A549 (cell line): ENCODE measurements around the gene DACH2. TPM values are rescaled to one million over a fixed set of nuclear protein-coding genes. Genes with fewer than 3 reads are reported as not detected.

Source experiments
- ATAC-seq, 2 experiments: fragments of 200-7000 bp in 1 of 2; fragments of >200 bp in 1 of 2; cut with Nextera tagmentation in 1 of 2; cut with Tn5 transposase in 1 of 2; 3 replicates each; pipeline versions ENCODE4 v1.8.0 to v1.9.1; 2018 to 2020; ENCODE audit warnings: mild to moderate bottlenecking in 1 of 2, moderate library complexity in 1 of 2
- CTCF ChIA-PET: fragments of 300-600 bp; sonication (Branson Sonifier 250); formaldehyde crosslinking; extraction: SDS; loops from one replicate; lab custom pipeline; 2021; ENCODE audit warnings: antibody characterized with exemption, inconsistent platforms; lab: Yijun Ruan, JAX
- POLR2A ChIA-PET: fragments of 350-600 bp; formaldehyde crosslinking; extraction: SDS; loops from one replicate; lab custom pipeline; 2021; ENCODE audit warnings: antibody characterized with exemption, inconsistent platforms; lab: Yijun Ruan, JAX
- DNase-seq, 2 experiments: peaks; one replicate each; pipeline versions ENCODE4 v3.0.0 to v3.0.0-alpha.2; 2011 to 2016; ENCODE audit warnings: low read depth in 1 of 2, low spot score in 1 of 2
- FAIRE-seq: peaks from 2 replicates; lab custom pipeline; 2011; peaks lifted over from hg19 to GRCh38; lab: Jason Lieb, UNC
- H3K27ac ChIP-seq, 2 experiments: fragments of >200 bp; sonication (Bioruptor Twin); formaldehyde crosslinking; 3 replicates each; pipeline ENCODE4 v1.5.1; 2016 to 2017
- H3K4me1 ChIP-seq: fragments of >200 bp; sonication (Bioruptor Twin); formaldehyde crosslinking; 3 replicates; pipeline ENCODE4 v1.6.1; 2016
- H3K4me2 ChIP-seq: fragments of >200 bp; sonication (Bioruptor Twin); formaldehyde crosslinking; 3 replicates; pipeline ENCODE4 v1.6.1; 2016
- H3K4me3 ChIP-seq: fragments of >200 bp; sonication (Bioruptor Twin); formaldehyde crosslinking; 3 replicates; pipeline ENCODE4 v1.5.1; 2016
- H3K9me3 ChIP-seq: fragments of >200 bp; sonication (Bioruptor Twin); formaldehyde crosslinking; 3 replicates; pipeline ENCODE4 v1.6.1; 2016
- CBX2 ChIP-seq: fragments of 200-600 bp; sonication (generic); IDR thresholded peaks from 2 replicates; pipeline ENCODE4 v1.6.1; 2016; ENCODE audit warnings: low read depth, mild to moderate bottlenecking, borderline replicate concordance
- CBX8 ChIP-seq: fragments of 200-600 bp; sonication (generic); IDR thresholded peaks from 2 replicates; pipeline ENCODE4 v1.6.1; 2016
- EP300 ChIP-seq, 2 experiments: fragments of >200 bp; sonication (Bioruptor Twin); formaldehyde crosslinking; IDR thresholded peaks; 2 replicates in 1 of 2; 3 replicates in 1 of 2; pipeline ENCODE4 v1.6.1; 2016 to 2017
- HMGXB4 ChIP-seq: fragments of 250-450 bp; sonication (Bioruptor Pico); IDR thresholded peaks from 2 replicates; pipeline ENCODE4 v1.5.0; 2021; ENCODE audit warnings: mild to moderate bottlenecking, moderate library complexity, borderline replicate concordance
- HOXA7 ChIP-seq: fragments of 250-450 bp; sonication (Bioruptor Pico); IDR thresholded peaks from 2 replicates; pipeline ENCODE4 v1.5.0; 2020; ENCODE audit warnings: mild to moderate bottlenecking, moderate library complexity
- JUNB ChIP-seq: fragments of >200 bp; sonication (Bioruptor Twin); formaldehyde crosslinking; IDR thresholded peaks from 2 replicates; pipeline ENCODE4 v1.6.1; 2016
- MAFK ChIP-seq: fragments of 450-650 bp; IDR thresholded peaks from 2 replicates; pipeline ENCODE4 v1.6.1; 2014; ENCODE audit not compliant: partially characterized antibody
- NFE2L2 ChIP-seq: fragments of 150-350 bp; conservative IDR thresholded peaks from 2 replicates; pipeline ENCODE4 v1.6.1; 2014; ENCODE audit warnings: low read length
- NPAS2 ChIP-seq: fragments of 250-450 bp; sonication (Bioruptor Pico); IDR thresholded peaks from 2 replicates; pipeline ENCODE4 v1.8.0; 2022; ENCODE audit warnings: mild to moderate bottlenecking, moderate library complexity, borderline replicate concordance
- PHF8 ChIP-seq: fragments of 200-600 bp; sonication (generic); IDR thresholded peaks from 2 replicates; pipeline ENCODE4 v1.6.1; 2016; ENCODE audit warnings: low read depth, mild to moderate bottlenecking, antibody characterized with exemption, moderate library complexity, borderline replicate concordance
- SMC3 ChIP-seq: fragments of >200 bp; sonication (Bioruptor Twin); formaldehyde crosslinking; IDR thresholded peaks from 3 replicates; pipeline ENCODE4 v1.6.1; 2018; ENCODE audit warnings: inconsistent platforms
- ZC3H11A ChIP-seq: fragments of 450-650 bp; IDR thresholded peaks from 2 replicates; pipeline ENCODE4 v1.6.1; 2014; ENCODE audit warnings: antibody characterized with exemption, mild to moderate bottlenecking
- ZFP36 ChIP-seq: fragments of 450-650 bp; IDR thresholded peaks from 2 replicates; pipeline ENCODE4 v1.6.1; 2014; ENCODE audit warnings: borderline replicate concordance; ENCODE audit not compliant: partially characterized antibody
- ZNF302 ChIP-seq: fragments of 250-450 bp; sonication (Bioruptor Pico); IDR thresholded peaks from 2 replicates; pipeline ENCODE4 v1.9.0; 2021; ENCODE audit warnings: inconsistent platforms, mild to moderate bottlenecking, moderate library complexity
- ZSCAN20 ChIP-seq: fragments of 250-450 bp; sonication (Bioruptor Pico); IDR thresholded peaks from 2 replicates; pipeline ENCODE4 v1.8.0; 2022; ENCODE audit warnings: mild to moderate bottlenecking, moderate library complexity
- WGBS: methylation state at CpG from one replicate; pipeline ENCODE4 v1.1.6; 2017; ENCODE audit errors: missing lambda C conversion rate; 5-methylcytosine and 5-hydroxymethylcytosine counted together
- polyA plus RNA-seq, 4 experiments: library from polyadenylated mRNA; depleted of rRNA in 3 of 4; stranded (reverse); fragments of >200 nt; fragmentation: RNase III in 1 of 4; extraction: RNeasy Plus Mini Kit Qiagen cat#74134 plus additional on column Dnase treatment in 1 of 4; gene quantifications; 2 replicates in 3 of 4; 3 replicates in 1 of 4; pipeline ENCODE4 v1.2.3, GENCODE V29; 2011 to 2017
- TF ChIP-seq, protein P1 (sequence below): fragments of 200-600 bp; sonication (generic); IDR thresholded peaks from 2 replicates; pipeline ENCODE4 v1.6.1; 2016; ENCODE audit warnings: antibody characterized with exemption, mild to moderate bottlenecking, moderate library complexity
- TF ChIP-seq, protein P2 (sequence below): fragments of >200 bp; sonication (Bioruptor Twin); formaldehyde crosslinking; IDR thresholded peaks from 2 replicates; pipeline ENCODE4 v1.6.1; 2016
- TF ChIP-seq, protein P3 (sequence below): fragments of >200 bp; sonication (Bioruptor Twin); formaldehyde crosslinking; IDR thresholded peaks from 3 replicates; pipeline ENCODE4 v1.5.1; 2016
- TF ChIP-seq, protein P4 (sequence below): fragments of 150-350 bp; IDR thresholded peaks from 2 replicates; pipeline ENCODE4 v1.6.1; 2014; ENCODE audit warnings: low read depth, mild to moderate bottlenecking, low read length

The DACH2 gene
- polyA plus RNA-seq, 2 of the 4 experiments (the other 2 are of a cell fraction): 0.04 TPM; not detected in 1

- Histone ChIP-seq H3K4me2 (no peak overlapping the region), H3K4me1 (no peaks in the 10 kb centered on the region), H3K27ac (no peak overlapping the region), H3K4me3 (no peak overlapping the region), H3K9me3 (no peaks in the 10 kb centered on the region; the same call in 2 of the 3 replicates)
- ATAC-seq (no peak), FAIRE-seq (no peak), DNase-seq (no peak)
- WGBS: 63% methylated on average over 3 of the region's 4 CpGs
- TF ChIP-seq JUNB: no peak
- TF ChIP-seq MAFK: no peak
- TF ChIP-seq CBX8: no peak
- no peak for TF ChIP-seq ZFP36
- TF ChIP-seq, protein P1, sequence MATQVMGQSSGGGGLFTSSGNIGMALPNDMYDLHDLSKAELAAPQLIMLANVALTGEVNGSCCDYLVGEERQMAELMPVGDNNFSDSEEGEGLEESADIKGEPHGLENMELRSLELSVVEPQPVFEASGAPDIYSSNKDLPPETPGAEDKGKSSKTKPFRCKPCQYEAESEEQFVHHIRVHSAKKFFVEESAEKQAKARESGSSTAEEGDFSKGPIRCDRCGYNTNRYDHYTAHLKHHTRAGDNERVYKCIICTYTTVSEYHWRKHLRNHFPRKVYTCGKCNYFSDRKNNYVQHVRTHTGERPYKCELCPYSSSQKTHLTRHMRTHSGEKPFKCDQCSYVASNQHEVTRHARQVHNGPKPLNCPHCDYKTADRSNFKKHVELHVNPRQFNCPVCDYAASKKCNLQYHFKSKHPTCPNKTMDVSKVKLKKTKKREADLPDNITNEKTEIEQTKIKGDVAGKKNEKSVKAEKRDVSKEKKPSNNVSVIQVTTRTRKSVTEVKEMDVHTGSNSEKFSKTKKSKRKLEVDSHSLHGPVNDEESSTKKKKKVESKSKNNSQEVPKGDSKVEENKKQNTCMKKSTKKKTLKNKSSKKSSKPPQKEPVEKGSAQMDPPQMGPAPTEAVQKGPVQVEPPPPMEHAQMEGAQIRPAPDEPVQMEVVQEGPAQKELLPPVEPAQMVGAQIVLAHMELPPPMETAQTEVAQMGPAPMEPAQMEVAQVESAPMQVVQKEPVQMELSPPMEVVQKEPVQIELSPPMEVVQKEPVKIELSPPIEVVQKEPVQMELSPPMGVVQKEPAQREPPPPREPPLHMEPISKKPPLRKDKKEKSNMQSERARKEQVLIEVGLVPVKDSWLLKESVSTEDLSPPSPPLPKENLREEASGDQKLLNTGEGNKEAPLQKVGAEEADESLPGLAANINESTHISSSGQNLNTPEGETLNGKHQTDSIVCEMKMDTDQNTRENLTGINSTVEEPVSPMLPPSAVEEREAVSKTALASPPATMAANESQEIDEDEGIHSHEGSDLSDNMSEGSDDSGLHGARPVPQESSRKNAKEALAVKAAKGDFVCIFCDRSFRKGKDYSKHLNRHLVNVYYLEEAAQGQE: no peak
- TF ChIP-seq, protein P2, sequence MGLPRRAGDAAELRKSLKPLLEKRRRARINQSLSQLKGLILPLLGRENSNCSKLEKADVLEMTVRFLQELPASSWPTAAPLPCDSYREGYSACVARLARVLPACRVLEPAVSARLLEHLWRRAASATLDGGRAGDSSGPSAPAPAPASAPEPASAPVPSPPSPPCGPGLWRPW: no peak
- TF ChIP-seq NFE2L2: no peak
- TF ChIP-seq PHF8: no peak
- TF ChIP-seq ZC3H11A: no peak
- TF ChIP-seq, protein P3, sequence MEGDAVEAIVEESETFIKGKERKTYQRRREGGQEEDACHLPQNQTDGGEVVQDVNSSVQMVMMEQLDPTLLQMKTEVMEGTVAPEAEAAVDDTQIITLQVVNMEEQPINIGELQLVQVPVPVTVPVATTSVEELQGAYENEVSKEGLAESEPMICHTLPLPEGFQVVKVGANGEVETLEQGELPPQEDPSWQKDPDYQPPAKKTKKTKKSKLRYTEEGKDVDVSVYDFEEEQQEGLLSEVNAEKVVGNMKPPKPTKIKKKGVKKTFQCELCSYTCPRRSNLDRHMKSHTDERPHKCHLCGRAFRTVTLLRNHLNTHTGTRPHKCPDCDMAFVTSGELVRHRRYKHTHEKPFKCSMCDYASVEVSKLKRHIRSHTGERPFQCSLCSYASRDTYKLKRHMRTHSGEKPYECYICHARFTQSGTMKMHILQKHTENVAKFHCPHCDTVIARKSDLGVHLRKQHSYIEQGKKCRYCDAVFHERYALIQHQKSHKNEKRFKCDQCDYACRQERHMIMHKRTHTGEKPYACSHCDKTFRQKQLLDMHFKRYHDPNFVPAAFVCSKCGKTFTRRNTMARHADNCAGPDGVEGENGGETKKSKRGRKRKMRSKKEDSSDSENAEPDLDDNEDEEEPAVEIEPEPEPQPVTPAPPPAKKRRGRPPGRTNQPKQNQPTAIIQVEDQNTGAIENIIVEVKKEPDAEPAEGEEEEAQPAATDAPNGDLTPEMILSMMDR: no peak
- TF ChIP-seq, protein P4, sequence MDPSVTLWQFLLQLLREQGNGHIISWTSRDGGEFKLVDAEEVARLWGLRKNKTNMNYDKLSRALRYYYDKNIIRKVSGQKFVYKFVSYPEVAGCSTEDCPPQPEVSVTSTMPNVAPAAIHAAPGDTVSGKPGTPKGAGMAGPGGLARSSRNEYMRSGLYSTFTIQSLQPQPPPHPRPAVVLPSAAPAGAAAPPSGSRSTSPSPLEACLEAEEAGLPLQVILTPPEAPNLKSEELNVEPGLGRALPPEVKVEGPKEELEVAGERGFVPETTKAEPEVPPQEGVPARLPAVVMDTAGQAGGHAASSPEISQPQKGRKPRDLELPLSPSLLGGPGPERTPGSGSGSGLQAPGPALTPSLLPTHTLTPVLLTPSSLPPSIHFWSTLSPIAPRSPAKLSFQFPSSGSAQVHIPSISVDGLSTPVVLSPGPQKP: no peak
- no peak for TF ChIP-seq ZSCAN20 (CRISPR knock-in tag)
- no peak for TF ChIP-seq SMC3
- no peak for TF ChIP-seq EP300 (IDR thresholded peaks at IDR 0.05)
- TF ChIP-seq HMGXB4 (CRISPR knock-in tag): no peak
- no peak for TF ChIP-seq ZNF302 (CRISPR knock-in tag)
- no peak for TF ChIP-seq NPAS2
- TF ChIP-seq CBX2: no peak
- TF ChIP-seq HOXA7 (CRISPR knock-in tag): no peak
- ChIA-PET POLR2A (no interaction called here), CTCF (no interaction called here)
These were observed 431.5 kb downstream of the DACH2 start for GRCh38 chrX:86579777-86580176.
